H9 (cell line): Measurements from ENCODE around the gene ABCA13. TPM values are rescaled to one million over a fixed set of nuclear protein-coding genes. Genes with fewer than 3 reads are reported as not detected.

ENCODE experiments used
- DNase-seq: peaks from one replicate; pipeline ENCODE4 v3.0.0-alpha.2; 2017
- H2AFZ ChIP-seq: one replicate; pipeline ENCODE4 v1.6.1; 2013; ENCODE audit warnings: mild to moderate bottlenecking, low read length, control low read depth, moderate library complexity
- H2AK5ac ChIP-seq: 2 replicates; pipeline ENCODE4 v1.6.1; 2013; ENCODE audit warnings: low read length, control low read depth, mixed read lengths; ENCODE audit not compliant: insufficient read length
- H2BK120ac ChIP-seq: one replicate; pipeline ENCODE4 v1.6.1; 2013; ENCODE audit warnings: low read depth, mild to moderate bottlenecking, low read length, control low read depth, inconsistent platforms; ENCODE audit not compliant: poor library complexity, severe bottlenecking
- H2BK12ac ChIP-seq: 2 replicates; pipeline ENCODE4 v1.6.1; 2013; ENCODE audit warnings: low read length, control low read depth, mixed read lengths, low read depth; ENCODE audit not compliant: insufficient read length
- H2BK15ac ChIP-seq: 2 replicates; pipeline ENCODE4 v1.6.1; 2013; ENCODE audit warnings: low read depth, low read length, control low read depth
- H2BK20ac ChIP-seq: one replicate; pipeline ENCODE4 v1.6.1; 2013; ENCODE audit warnings: low read depth, mild to moderate bottlenecking, low read length, control low read depth, inconsistent platforms; ENCODE audit not compliant: poor library complexity, severe bottlenecking
- H2BK5ac ChIP-seq: 2 replicates; pipeline ENCODE4 v1.6.1; 2013; ENCODE audit warnings: low read length, control low read depth, mixed read lengths; ENCODE audit not compliant: insufficient read length
- H3K14ac ChIP-seq: 2 replicates; pipeline ENCODE4 v1.6.1; 2013; ENCODE audit warnings: low read length, control low read depth; ENCODE audit not compliant: insufficient read depth
- H3K18ac ChIP-seq: 2 replicates; pipeline ENCODE4 v1.6.1; 2013; ENCODE audit warnings: low read depth, mild to moderate bottlenecking, mixed read lengths, low read length, control low read depth; ENCODE audit not compliant: insufficient read length
- H3K23ac ChIP-seq: 2 replicates; pipeline ENCODE4 v1.6.1; 2013; ENCODE audit warnings: low read length, control low read depth, mixed read lengths, low read depth; ENCODE audit not compliant: insufficient read length
- H3K23me2 ChIP-seq: 2 replicates; pipeline ENCODE4 v1.6.1; 2013; ENCODE audit warnings: low read depth, mild to moderate bottlenecking, mixed read lengths, low read length, control low read depth; ENCODE audit not compliant: insufficient read length, poor library complexity, severe bottlenecking
- H3K27ac ChIP-seq: 2 replicates; pipeline ENCODE4 v1.5.1; 2013; ENCODE audit warnings: low read length, control low read depth, mixed read lengths, low read depth; ENCODE audit not compliant: insufficient read length
- H3K27me3 ChIP-seq: 2 replicates; pipeline ENCODE4 v1.6.1; 2013; ENCODE audit warnings: low read length, control low read depth, inconsistent platforms; ENCODE audit not compliant: insufficient read depth
- H3K4ac ChIP-seq: 2 replicates; pipeline ENCODE4 v1.6.1; 2013; ENCODE audit warnings: low read depth, mild to moderate bottlenecking, control low read depth, inconsistent platforms, low read length, moderate library complexity
- H3K4me1 ChIP-seq: 2 replicates; pipeline ENCODE4 v1.6.1; 2013; ENCODE audit warnings: low read length, control low read depth, inconsistent platforms; ENCODE audit not compliant: insufficient read depth
- H3K4me2 ChIP-seq: 2 replicates; pipeline ENCODE4 v1.6.1; 2013; ENCODE audit warnings: low read length, control low read depth, mixed read lengths; ENCODE audit not compliant: insufficient read length, insufficient read depth
- H3K56ac ChIP-seq: 2 replicates; pipeline ENCODE4 v1.6.1; 2013; ENCODE audit warnings: low read depth, mild to moderate bottlenecking, mixed read lengths, low read length, control low read depth; ENCODE audit not compliant: insufficient read length
- H3K79me1 ChIP-seq: 2 replicates; pipeline ENCODE4 v1.6.1; 2013; ENCODE audit warnings: low read depth, mild to moderate bottlenecking, moderate library complexity, low read length, control low read depth, inconsistent platforms; ENCODE audit not compliant: insufficient read depth, poor library complexity, severe bottlenecking
- H3K79me2 ChIP-seq: 2 replicates; pipeline ENCODE4 v1.6.1; 2013; ENCODE audit warnings: low read length, control low read depth, inconsistent platforms; ENCODE audit not compliant: insufficient read depth
- H3K9ac ChIP-seq: 2 replicates; pipeline ENCODE4 v1.6.1; 2013; ENCODE audit warnings: low read length, control low read depth, mixed read lengths; ENCODE audit not compliant: insufficient read length; ENCODE audit errors: extremely low read depth
- H3K9me3 ChIP-seq: one replicate; pipeline ENCODE4 v1.6.1; 2013; ENCODE audit warnings: low read depth, low read length, inconsistent platforms; ENCODE audit not compliant: control insufficient read depth
- H3T11ph ChIP-seq: one replicate; pipeline ENCODE4 v1.6.1; 2013; ENCODE audit warnings: mild to moderate bottlenecking, low read length, control low read depth, inconsistent platforms
- H4K20me1 ChIP-seq: one replicate; pipeline ENCODE4 v1.6.1; 2013; ENCODE audit not compliant: control insufficient read depth, insufficient read length, insufficient read depth
- H4K5ac ChIP-seq: 2 replicates; pipeline ENCODE4 v1.6.1; 2013; ENCODE audit warnings: low read depth, mild to moderate bottlenecking, mixed read lengths, low read length, control low read depth; ENCODE audit not compliant: insufficient read length
- H4K8ac ChIP-seq: replicated peaks from 2 replicates; pipeline ENCODE4 v1.6.1; 2013; ENCODE audit warnings: low read length, control low read depth, mixed read lengths, low read depth; ENCODE audit not compliant: insufficient read length
- H4K91ac ChIP-seq: 2 replicates; pipeline ENCODE4 v1.6.1; 2013; ENCODE audit warnings: low read depth, mild to moderate bottlenecking, moderate library complexity, mixed read lengths, low read length, control low read depth; ENCODE audit not compliant: insufficient read length
- H3K27ac Mint-ChIP-seq, 3 experiments: 2 replicates in 2 of 3; 3 replicates in 1 of 3; pipeline ENCODE4 v1.8.0; 2020 to 2021; ENCODE audit warnings: mixed read lengths in 3 of 3, mild to moderate bottlenecking in 1 of 3, moderate library complexity in 1 of 3
- H3K27me3 Mint-ChIP-seq: 2 replicates; pipeline ENCODE4 v1.8.0; 2021; ENCODE audit warnings: low read depth, mild to moderate bottlenecking, moderate library complexity, mixed read lengths
- H3K36me3 Mint-ChIP-seq, 3 experiments: 2 replicates in 2 of 3; 3 replicates in 1 of 3; pipeline ENCODE4 v1.8.0; 2020 to 2021; ENCODE audit warnings: low read depth in 3 of 3, mixed read lengths in 3 of 3; ENCODE audit not compliant: insufficient read depth in 1 of 3
- H3K4me1 Mint-ChIP-seq, 2 experiments: 2 replicates each; pipeline ENCODE4 v1.8.0; 2020; ENCODE audit warnings: mixed read lengths in 2 of 2
- H3K4me3 Mint-ChIP-seq, 2 experiments: 2 replicates in 1 of 2; 3 replicates in 1 of 2; pipeline ENCODE4 v1.8.0; 2020 to 2021; ENCODE audit warnings: mild to moderate bottlenecking in 2 of 2, mixed read lengths in 2 of 2, moderate library complexity in 1 of 2
- H3K9me3 Mint-ChIP-seq, 2 experiments: 2 replicates in 1 of 2; 3 replicates in 1 of 2; pipeline ENCODE4 v1.8.0; 2020; ENCODE audit warnings: mild to moderate bottlenecking in 2 of 2, mixed read lengths in 2 of 2, moderate library complexity in 1 of 2
- WGBS: extraction: QIAGEN DNeasy Blood & Tissue Kit; methylation state at CpG from one replicate; pipeline ENCODE4 v1.1.7; 2013; ENCODE audit warnings: missing lambda C conversion rate, low lambda C conversion rate, mixed read lengths; ENCODE audit not compliant: insufficient read length; ENCODE audit errors: extremely low coverage; 5-methylcytosine and 5-hydroxymethylcytosine counted together
- total RNA-seq: library from RNA; stranded (reverse); gene quantifications from 2 replicates; pipeline ENCODE4 v1.2.1, GENCODE V29; 2021
- TF ChIP-seq, protein P1 (sequence below): fragments of 200-600 bp; sonication (generic); conservative IDR thresholded peaks from 3 replicates; pipeline ENCODE4 v1.8.0; 2021; ENCODE audit warnings: antibody characterized with exemption, mild to moderate bottlenecking

Gene ABCA13
- total RNA-seq, 1 experiment from 2014 or later, result 0.11 TPM

- Histone ChIP-seq H2BK12ac (no peak overlapping the region), H3K27ac (no peak overlapping the region), H3K9ac (no peak overlapping the region), H4K91ac (no peak overlapping the region), H3T11ph (no peak overlapping the region), H3K23ac (no peak overlapping the region), H3K27me3 (no peaks in the 10 kb centered on the region), H3K79me1 (no peaks in the 10 kb centered on the region), H3K23me2 (no peaks in the 10 kb centered on the region), H2BK120ac (no peak overlapping the region), H3K4ac (no peak overlapping the region), H4K8ac (no peak overlapping the region), H3K18ac (no peak overlapping the region), H3K56ac (no peak overlapping the region), H4K20me1 (no peaks in the 10 kb centered on the region), H2BK15ac (no peak overlapping the region), H2AFZ (no peak overlapping the region), H3K4me1 (no peaks in the 10 kb centered on the region), H2AK5ac (no peak overlapping the region), H3K14ac (no peak overlapping the region), H2BK20ac (no peak overlapping the region), H4K5ac (no peak overlapping the region), H2BK5ac (no peak overlapping the region), H3K4me2 (no peak overlapping the region), H3K79me2 (no peaks in the 10 kb centered on the region), H3K9me3 (no peaks in the 10 kb centered on the region)
- TF ChIP-seq, protein P1, sequence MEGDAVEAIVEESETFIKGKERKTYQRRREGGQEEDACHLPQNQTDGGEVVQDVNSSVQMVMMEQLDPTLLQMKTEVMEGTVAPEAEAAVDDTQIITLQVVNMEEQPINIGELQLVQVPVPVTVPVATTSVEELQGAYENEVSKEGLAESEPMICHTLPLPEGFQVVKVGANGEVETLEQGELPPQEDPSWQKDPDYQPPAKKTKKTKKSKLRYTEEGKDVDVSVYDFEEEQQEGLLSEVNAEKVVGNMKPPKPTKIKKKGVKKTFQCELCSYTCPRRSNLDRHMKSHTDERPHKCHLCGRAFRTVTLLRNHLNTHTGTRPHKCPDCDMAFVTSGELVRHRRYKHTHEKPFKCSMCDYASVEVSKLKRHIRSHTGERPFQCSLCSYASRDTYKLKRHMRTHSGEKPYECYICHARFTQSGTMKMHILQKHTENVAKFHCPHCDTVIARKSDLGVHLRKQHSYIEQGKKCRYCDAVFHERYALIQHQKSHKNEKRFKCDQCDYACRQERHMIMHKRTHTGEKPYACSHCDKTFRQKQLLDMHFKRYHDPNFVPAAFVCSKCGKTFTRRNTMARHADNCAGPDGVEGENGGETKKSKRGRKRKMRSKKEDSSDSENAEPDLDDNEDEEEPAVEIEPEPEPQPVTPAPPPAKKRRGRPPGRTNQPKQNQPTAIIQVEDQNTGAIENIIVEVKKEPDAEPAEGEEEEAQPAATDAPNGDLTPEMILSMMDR, result no peak
- H3K27me3 Mint-ChIP-seq, result no peaks in the 10 kb centered on the region
- DNase-seq, result no peak
- no peak overlapping the region for H3K27ac Mint-ChIP-seq
- no peaks in the 10 kb centered on the region; a peak in 1 of 5 replicates for H3K9me3 Mint-ChIP-seq
- H3K4me1 Mint-ChIP-seq, result peaks cover 10 to 15% of the 10 kb centered on the region in 2 experiments
- no peaks in the 10 kb centered on the region; a peak in 1 of 7 replicates for H3K36me3 Mint-ChIP-seq
- no CpG with 5 or more reads among the region's 1 CpG for WGBS
- H3K4me3 Mint-ChIP-seq, result no peak overlapping the region
Observed at GRCh38 chr7:48637382-48637781, 466.1 kb downstream of the ABCA13 start.
